Panc1 (cell line): ENCODE results near the gene SPARC. TPM values are rescaled to one million over a fixed set of nuclear protein-coding genes. Genes with fewer than 3 reads are reported as not detected.

Experiments
- ATAC-seq: fragments of 200-7000 bp; cut with Tn5 transposase; 2 replicates; pipeline ENCODE4 v1.9.1; 2020; ENCODE audit warnings: mild to moderate bottlenecking, moderate library complexity
- BruUV-seq: library from RNA; stranded (reverse); fragments of 400-500 nt; replicated peaks from 2 replicates; lab custom pipeline; 2021; lab: Mats Ljungman, UMichigan
- CTCF ChIA-PET: fragments of 300-600 bp; sonication (Branson Sonifier 250); formaldehyde crosslinking; loops from one replicate; lab custom pipeline; 2022; ENCODE audit warnings: antibody characterized with exemption; lab: Charles Lee
- POLR2A ChIA-PET: fragments of 300-600 bp; sonication (Branson Sonifier 250); formaldehyde crosslinking; loops from one replicate; lab custom pipeline; 2022; ENCODE audit warnings: antibody characterized with exemption; lab: Charles Lee
- DNase-seq: peaks from one replicate; pipeline ENCODE4 v3.0.0-alpha.2; 2010; ENCODE audit warnings: low read depth, low spot score
- H3K27ac ChIP-seq: 2 replicates; pipeline ENCODE4 v1.5.1; 2011; ENCODE audit warnings: mild to moderate bottlenecking, low read length, inconsistent platforms
- H3K27me3 ChIP-seq: fragments of 200-500 bp; sonication (Bioruptor generic); 2 replicates; pipeline ENCODE4 v1.6.0; 2014; ENCODE audit warnings: low read length, inconsistent platforms; ENCODE audit not compliant: control insufficient read depth, insufficient read depth
- H3K36me3 ChIP-seq: fragments of 200-500 bp; sonication (Bioruptor generic); 2 replicates; pipeline ENCODE4 v1.5.1; 2014; ENCODE audit warnings: inconsistent platforms, mild to moderate bottlenecking, low read length, moderate library complexity; ENCODE audit not compliant: control insufficient read depth, insufficient read depth
- H3K4me1 ChIP-seq: 2 replicates; pipeline ENCODE4 v1.5.1; 2011; ENCODE audit warnings: inconsistent platforms, mild to moderate bottlenecking, low read length, moderate library complexity; ENCODE audit not compliant: control insufficient read depth, insufficient read depth
- H3K4me3 ChIP-seq, 2 experiments: 2 replicates each; pipeline ENCODE4 v1.5.1; 2011 to 2012; ENCODE audit warnings: low read depth in 2 of 2, low read length in 2 of 2, mild to moderate bottlenecking in 2 of 2, inconsistent platforms in 1 of 2, moderate library complexity in 1 of 2
- H3K9me3 ChIP-seq: fragments of 200-500 bp; sonication (Bioruptor generic); 2 replicates; pipeline ENCODE4 v1.5.1; 2014; ENCODE audit warnings: low read depth, mild to moderate bottlenecking, inconsistent platforms, low read length, moderate library complexity; ENCODE audit not compliant: control insufficient read depth, insufficient read depth
- POLR2AphosphoS5 ChIP-seq: IDR thresholded peaks from 2 replicates; pipeline ENCODE4 v1.6.1; 2012; ENCODE audit warnings: mild to moderate bottlenecking, low read depth, low read length, moderate library complexity
- REST ChIP-seq, 2 experiments: IDR thresholded peaks; 2 replicates each; pipeline ENCODE4 v1.6.1; 2011 to 2012; ENCODE audit warnings: low read depth in 2 of 2, control low read depth in 1 of 2, low read length in 1 of 2, mild to moderate bottlenecking in 1 of 2, moderate library complexity in 1 of 2; ENCODE audit not compliant: insufficient read depth in 1 of 2
- SIN3A ChIP-seq: IDR thresholded peaks from 2 replicates; pipeline ENCODE4 v1.6.1; 2012; ENCODE audit warnings: low read depth, mild to moderate bottlenecking, low read length, moderate library complexity, borderline replicate concordance; ENCODE audit not compliant: insufficient read depth
- TCF7L2 ChIP-seq: IDR thresholded peaks from 2 replicates; pipeline ENCODE4 v1.6.1; 2011; ENCODE audit warnings: mild to moderate bottlenecking, low read depth, low read length, inconsistent platforms
- in situ Hi-C: cut with HindIII; loops from 2 replicates; pipeline ENCODE4 v1.10.0; 2016; ENCODE audit warnings: low sequenced_read_pairs, low pct_unique_long_range_greater_than_20kb
- intact Hi-C: fragments of 100-400 bp; cut with micrococcal nuclease; formaldehyde crosslinking; loops from one replicate; pipeline ENCODE4 v1.10.0; 2022; ENCODE audit not compliant: unreplicated experiment
- total RNA-seq: library from RNA; stranded (reverse); gene quantifications from one replicate; pipeline ENCODE4 v1.2.1, GENCODE V29; 2021; ENCODE audit not compliant: unreplicated experiment
- TF ChIP-seq, protein P1 (sequence below): fragments of 450-650 bp; IDR thresholded peaks from 2 replicates; pipeline ENCODE4 v1.5.1; 2017; ENCODE audit warnings: mild to moderate bottlenecking

Gene SPARC
- total RNA-seq, 1 experiment from 2014 or later = 228 TPM

DNA sequence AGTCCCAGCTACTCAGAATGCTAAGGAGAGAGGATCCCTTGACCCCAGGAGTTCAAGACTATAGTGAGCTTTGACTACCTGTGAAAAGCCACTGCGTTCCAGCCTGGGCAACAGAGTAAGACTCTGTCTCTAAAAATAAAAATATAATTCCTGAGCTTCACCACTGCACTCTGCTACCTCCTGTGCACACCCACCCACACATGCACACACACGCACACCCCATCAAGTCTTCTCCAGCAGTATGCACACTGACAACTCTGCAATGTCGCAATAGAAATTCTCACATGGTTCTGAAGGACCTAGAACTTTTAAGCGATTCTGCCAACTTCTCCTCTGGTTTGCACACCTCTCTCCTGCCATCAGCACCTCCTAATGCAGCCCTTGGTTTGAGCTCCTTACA lies 48.1 kb downstream of the SPARC start:
- TF ChIP-seq POLR2AphosphoS5 (no peak), REST (IDR thresholded peaks at IDR 0.05; ENCODE audit: insufficient read depth in 1 of 2, low read depth in 2 of 2, low read length in 1 of 2) (no peak)
- no peaks in the 10 kb centered on the region for H3K9me3 ChIP-seq
- ChIA-PET CTCF (interaction anchor here (0.6 kb wide), 1 partner anchor 111 kb away, joined by 13 read pairs; no protein-coding TSS in a partner anchor), POLR2A (interaction anchor here (0.6 kb wide), 1 partner anchor 497 kb away, joined by 8 read pairs; no protein-coding TSS in a partner anchor)
- H3K4me1 ChIP-seq = no peaks in the 10 kb centered on the region
- H3K27me3 ChIP-seq = peaks cover 7% of the 10 kb centered on the region; the same call in 1 of the 2 replicates
- intact Hi-C loops = no loop called here
- DNase-seq (no peak), ATAC-seq (no peak)
- no peak overlapping the region for H3K27ac ChIP-seq
- no TSS peak for BruUV-seq
- H3K36me3 ChIP-seq = no peaks in the 10 kb centered on the region
- in situ Hi-C loops = no loop called here
- no peak overlapping the region for H3K4me3 ChIP-seq

DNA sequence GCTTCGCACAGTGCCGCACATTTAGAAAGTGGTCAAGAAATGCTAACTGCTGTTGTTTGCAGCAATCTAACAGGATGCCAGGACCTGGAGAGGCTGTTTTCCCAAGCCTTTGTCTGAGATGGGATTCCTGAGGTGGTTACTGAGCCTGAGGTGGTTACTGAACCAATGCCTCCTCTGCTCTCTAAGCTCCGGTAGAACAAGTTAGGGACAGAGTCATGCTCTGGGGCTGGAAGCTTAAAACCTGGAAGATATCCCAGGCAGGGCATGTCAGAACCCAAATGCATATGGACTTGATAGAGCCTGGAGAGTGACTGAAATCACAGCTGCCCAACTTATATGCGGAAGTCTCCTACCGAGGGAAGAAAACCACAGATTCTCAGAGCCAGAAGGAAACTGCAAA lies 49.0 kb downstream of the SPARC start:
- H3K4me1 ChIP-seq = no peaks in the 10 kb centered on the region
- ATAC-seq = no peak
- no peaks in the 10 kb centered on the region for H3K9me3 ChIP-seq
- intact Hi-C loops (no loop called here), in situ Hi-C loops (no loop called here)
- BruUV-seq = no TSS peak
- ChIA-PET CTCF (no interaction called here), POLR2A (no interaction called here)
- DNase-seq = no peak
- H3K4me3 ChIP-seq = no peak overlapping the region
- peaks cover 7% of the 10 kb centered on the region; the same call in 1 of the 2 replicates for H3K27me3 ChIP-seq
- H3K36me3 ChIP-seq = no peaks in the 10 kb centered on the region
- H3K27ac ChIP-seq = no peak overlapping the region
- TF ChIP-seq TCF7L2 = no peak
- TF ChIP-seq, protein P1, sequence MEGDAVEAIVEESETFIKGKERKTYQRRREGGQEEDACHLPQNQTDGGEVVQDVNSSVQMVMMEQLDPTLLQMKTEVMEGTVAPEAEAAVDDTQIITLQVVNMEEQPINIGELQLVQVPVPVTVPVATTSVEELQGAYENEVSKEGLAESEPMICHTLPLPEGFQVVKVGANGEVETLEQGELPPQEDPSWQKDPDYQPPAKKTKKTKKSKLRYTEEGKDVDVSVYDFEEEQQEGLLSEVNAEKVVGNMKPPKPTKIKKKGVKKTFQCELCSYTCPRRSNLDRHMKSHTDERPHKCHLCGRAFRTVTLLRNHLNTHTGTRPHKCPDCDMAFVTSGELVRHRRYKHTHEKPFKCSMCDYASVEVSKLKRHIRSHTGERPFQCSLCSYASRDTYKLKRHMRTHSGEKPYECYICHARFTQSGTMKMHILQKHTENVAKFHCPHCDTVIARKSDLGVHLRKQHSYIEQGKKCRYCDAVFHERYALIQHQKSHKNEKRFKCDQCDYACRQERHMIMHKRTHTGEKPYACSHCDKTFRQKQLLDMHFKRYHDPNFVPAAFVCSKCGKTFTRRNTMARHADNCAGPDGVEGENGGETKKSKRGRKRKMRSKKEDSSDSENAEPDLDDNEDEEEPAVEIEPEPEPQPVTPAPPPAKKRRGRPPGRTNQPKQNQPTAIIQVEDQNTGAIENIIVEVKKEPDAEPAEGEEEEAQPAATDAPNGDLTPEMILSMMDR = no peak
- TF ChIP-seq REST (IDR thresholded peaks at IDR 0.05; ENCODE audit: insufficient read depth in 1 of 2, low read depth in 2 of 2, low read length in 1 of 2) = no peak
- TF ChIP-seq POLR2AphosphoS5 = no peak
- no peak for TF ChIP-seq SIN3A
